WERI-Rb-1 (cell line): ENCODE data around the gene FARP2.

Source experiments
- DNase-seq: peaks from one replicate; pipeline ENCODE4 v3.0.0-alpha.2; 2020
- H3K27ac ChIP-seq: fragments of 250-450 bp; sonication (Bioruptor Pico); 2 replicates; pipeline ENCODE4 v1.5.1; 2020; ENCODE audit warnings: mild to moderate bottlenecking, moderate library complexity
- H3K27me3 ChIP-seq: fragments of 250-450 bp; sonication (Bioruptor Pico); 2 replicates; pipeline ENCODE4 v1.5.1; 2021; ENCODE audit warnings: mild to moderate bottlenecking, low read depth, moderate library complexity; ENCODE audit not compliant: insufficient read depth, severe bottlenecking
- H3K36me3 ChIP-seq: fragments of 250-450 bp; sonication (Bioruptor Pico); 2 replicates; pipeline ENCODE4 v1.5.1; 2020; ENCODE audit warnings: mild to moderate bottlenecking, moderate library complexity
- H3K4me3 ChIP-seq: 2 replicates; pipeline ENCODE4 v1.5.1; 2011; ENCODE audit warnings: low read depth, mild to moderate bottlenecking, control low read depth, low read length
- H3K9me3 ChIP-seq: fragments of 250-450 bp; sonication (Bioruptor Pico); 2 replicates; pipeline ENCODE4 v1.5.1; 2021; ENCODE audit warnings: mild to moderate bottlenecking, moderate library complexity; ENCODE audit not compliant: severe bottlenecking
- CTCF ChIP-seq: IDR thresholded peaks from 2 replicates; pipeline ENCODE4 v1.5.1; 2011; ENCODE audit warnings: low read depth, mild to moderate bottlenecking, control low read depth, inconsistent platforms, low read length

Gene FARP2

GRCh38 chr2:241485172-241485911 lies 129.3 kb downstream of the FARP2 start:
- no peak overlapping the region for H3K27ac ChIP-seq
- DNase-seq = no peak
- no peaks in the 10 kb centered on the region for H3K27me3 ChIP-seq
- H3K36me3 ChIP-seq = peaks cover 39% of the 10 kb centered on the region
- no peak for TF ChIP-seq CTCF
- no peak overlapping the region for H3K4me3 ChIP-seq
- no peaks in the 10 kb centered on the region for H3K9me3 ChIP-seq

GRCh38 chr2:241489088-241489487 lies 133.0 kb downstream of the FARP2 start:
- Histone ChIP-seq H3K4me3 (no peak overlapping the region), H3K27me3 (no peaks in the 10 kb centered on the region), H3K9me3 (no peaks in the 10 kb centered on the region), H3K27ac (no peak overlapping the region), H3K36me3 (peaks cover 68% of the 10 kb centered on the region)
- no peak for TF ChIP-seq CTCF
- DNase-seq = no peak

GRCh38 chr2:241489733-241490680 lies 133.9 kb downstream of the FARP2 start:
- Histone ChIP-seq H3K4me3 (no peak overlapping the region), H3K36me3 (peaks cover 71% of the 10 kb centered on the region), H3K27me3 (no peaks in the 10 kb centered on the region), H3K9me3 (no peaks in the 10 kb centered on the region), H3K27ac (no peak overlapping the region)
- no peak for DNase-seq
- TF ChIP-seq CTCF = no peak

- no peak for TF ChIP-seq CTCF
- Histone ChIP-seq H3K4me3 (no peak overlapping the region), H3K36me3 (peaks cover 80% of the 10 kb centered on the region), H3K27me3 (no peaks in the 10 kb centered on the region), H3K9me3 (no peaks in the 10 kb centered on the region), H3K27ac (no peak overlapping the region)
- DNase-seq = no peak
These were observed 134.9 kb downstream of the FARP2 start for GRCh38 chr2:241490825-241491506.

GRCh38 chr2:241491549-241492173 lies 135.6 kb downstream of the FARP2 start:
- TF ChIP-seq CTCF = no peak
- Histone ChIP-seq H3K27me3 (no peaks in the 10 kb centered on the region), H3K9me3 (no peaks in the 10 kb centered on the region), H3K4me3 (no peak overlapping the region), H3K36me3 (peaks cover 86% of the 10 kb centered on the region), H3K27ac (no peak overlapping the region)
- DNase-seq = no peak
